GM23338 (cell line): ENCODE measurements around the gene TMEM139.

Experiments
- CREB1 ChIP-seq: fragments of 250-450 bp; sonication (Bioruptor Pico); IDR thresholded peaks from 2 replicates; pipeline ENCODE4 v1.5.0; 2020; ENCODE audit warnings: low read depth, mild to moderate bottlenecking, moderate library complexity
- CTCF ChIP-seq, 2 experiments: fragments of 200-600 bp in 1 of 2; sonication (generic) in 1 of 2; conservative IDR thresholded peaks; 2 replicates each; pipeline versions ENCODE4 v1.5.1 to v1.6.1; 2016 to 2017; ENCODE audit warnings: antibody characterized with exemption in 2 of 2, low read depth in 2 of 2, mild to moderate bottlenecking in 2 of 2, moderate library complexity in 1 of 2
- ETS1 ChIP-seq: IDR thresholded peaks from 2 replicates; pipeline ENCODE4 v1.6.1; 2016; ENCODE audit warnings: antibody characterized with exemption
- EZH2 ChIP-seq: fragments of 200-600 bp; sonication (generic); IDR thresholded peaks from one replicate; pipeline ENCODE4 v1.8.0; 2017; ENCODE audit warnings: antibody characterized with exemption, mild to moderate bottlenecking, low read depth; ENCODE audit not compliant: unreplicated experiment
- EZH2phosphoT487 ChIP-seq: fragments of 200-600 bp; sonication (generic); IDR thresholded peaks from one replicate; pipeline ENCODE4 v1.8.1; 2018; ENCODE audit warnings: antibody characterized with exemption; ENCODE audit not compliant: unreplicated experiment
- JUNB ChIP-seq: IDR thresholded peaks from one replicate; pipeline ENCODE4 v1.6.1; 2016; ENCODE audit warnings: antibody characterized with exemption; ENCODE audit not compliant: unreplicated experiment
- POLR2AphosphoS5 ChIP-seq: IDR thresholded peaks from 2 replicates; pipeline ENCODE4 v1.6.1; 2016; ENCODE audit warnings: antibody characterized with exemption, low read depth
- REST ChIP-seq: IDR thresholded peaks from one replicate; pipeline ENCODE4 v1.6.1; 2018; ENCODE audit warnings: antibody characterized with exemption; ENCODE audit not compliant: unreplicated experiment
- ZNF331 ChIP-seq: fragments of 250-450 bp; sonication (Bioruptor Pico); IDR thresholded peaks from 2 replicates; pipeline ENCODE4 v1.5.0; 2020; ENCODE audit warnings: low read depth, mild to moderate bottlenecking, moderate library complexity

GRCh38 chr7:143269251-143269650 is 15.5 kb upstream of the TMEM139 start:
- TF ChIP-seq CTCF (conservative IDR thresholded peaks at IDR 0.05; ENCODE audit: low read depth in 2 of 2) (no peak), EZH2phosphoT487 (no peak), EZH2 (no peak), JUNB (no peak), REST (no peak), POLR2AphosphoS5 (no peak), ETS1 (no peak), ZNF331 (no peak), CREB1 (CRISPR knock-in tag) (no peak)
